ENCODE measurements around the gene GAS2L2.

- no peak for TF ChIP-seq CTCF (IDR thresholded peaks at IDR 0.05)
- no peak for TF ChIP-seq POLR2A (IDR thresholded peaks at IDR 0.05)
These were observed 11.8 kb downstream of the GAS2L2 start for GRCh38 chr17:35740997-35741931.
